HG03558 (cell line): ENCODE data around the gene GRK3.
"Not testable (repeated sequence)": the region's sequence is repeated elsewhere in the genome, so short reads cannot be mapped to it uniquely, and the experiment has no call there.

Source experiments
- ATAC-seq: cut with Tn5 transposase; IDR thresholded peaks from one replicate; pipeline ENCODE4 v1.9.1; 2021; ENCODE audit warnings: moderate number of reproducible peaks; ENCODE audit not compliant: unreplicated experiment; ENCODE audit errors: extremely low read depth

Gene GRK3

GRCh38 chr22:25548866-25549464, 15.5 kb upstream of the GRK3 start:
- ATAC-seq: no peak

- no peak for ATAC-seq
Measured at GRCh38 chr22:25551396-25551795, 13.1 kb upstream of the GRK3 start.

DNA sequence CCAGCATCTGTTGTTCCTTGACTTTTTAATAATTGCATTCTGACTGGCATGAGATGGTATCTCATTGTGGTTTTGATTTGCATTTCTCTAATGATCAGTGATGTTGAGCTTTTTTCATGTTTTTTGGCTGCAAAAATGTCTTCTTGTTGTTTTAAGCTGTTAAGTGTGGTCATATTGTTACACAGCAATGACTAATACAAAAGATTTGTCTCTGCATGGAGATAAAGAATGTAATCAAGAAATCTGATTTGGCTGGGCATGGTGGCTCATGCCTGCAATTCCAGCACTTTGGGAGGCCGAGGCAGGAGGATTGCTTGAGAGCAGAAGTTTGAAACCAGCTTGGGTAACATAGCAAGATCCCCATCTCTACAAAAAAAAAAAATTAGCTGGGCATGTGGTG, 12.1 kb upstream of the GRK3 start:
- not testable (repeated sequence) for ATAC-seq

DNA sequence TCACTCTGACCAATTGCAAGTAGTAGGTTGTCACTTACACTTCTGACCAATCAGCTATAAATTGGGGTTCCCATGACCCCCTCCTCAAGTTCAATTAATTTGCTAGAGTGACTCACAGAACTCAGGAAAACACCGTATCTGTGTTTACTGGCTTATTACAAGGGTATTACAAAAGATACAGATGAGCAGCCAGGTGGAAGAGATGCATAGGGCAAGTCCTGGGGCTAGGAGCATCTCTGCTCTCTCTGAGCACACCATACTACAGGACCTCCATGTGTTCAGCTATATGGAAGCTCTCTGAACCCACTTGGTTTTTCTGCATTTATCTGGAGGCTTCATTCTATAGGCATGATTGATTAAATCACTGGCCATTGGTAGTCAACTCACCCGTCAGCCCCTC, 11.3 kb upstream of the GRK3 start:
- no peak for ATAC-seq

DNA sequence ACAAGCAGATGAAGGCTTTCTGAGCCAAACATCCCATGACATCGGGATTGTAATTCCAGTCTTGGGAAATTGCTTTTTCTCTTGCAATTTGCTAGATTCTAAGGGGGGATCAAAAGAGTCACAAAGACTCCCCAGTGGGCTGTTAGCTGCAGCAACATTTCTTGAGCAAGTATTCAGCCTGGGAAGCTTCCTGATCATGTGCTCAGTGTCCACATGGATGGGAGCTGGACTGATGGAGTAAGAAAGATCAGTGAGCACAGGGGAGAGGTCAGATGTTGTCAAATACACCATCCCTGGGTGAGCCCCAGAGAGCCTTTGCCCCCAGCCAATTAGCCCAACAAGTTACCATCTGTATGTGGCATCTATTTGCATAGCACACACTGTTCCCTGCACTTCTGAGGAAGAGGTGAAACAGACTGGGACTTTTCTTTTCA, 10.2 kb upstream of the GRK3 start:
- ATAC-seq: no peak

GRCh38 chr22:25554689-25555088, 9.8 kb upstream of the GRK3 start:
- ATAC-seq: no peak

DNA sequence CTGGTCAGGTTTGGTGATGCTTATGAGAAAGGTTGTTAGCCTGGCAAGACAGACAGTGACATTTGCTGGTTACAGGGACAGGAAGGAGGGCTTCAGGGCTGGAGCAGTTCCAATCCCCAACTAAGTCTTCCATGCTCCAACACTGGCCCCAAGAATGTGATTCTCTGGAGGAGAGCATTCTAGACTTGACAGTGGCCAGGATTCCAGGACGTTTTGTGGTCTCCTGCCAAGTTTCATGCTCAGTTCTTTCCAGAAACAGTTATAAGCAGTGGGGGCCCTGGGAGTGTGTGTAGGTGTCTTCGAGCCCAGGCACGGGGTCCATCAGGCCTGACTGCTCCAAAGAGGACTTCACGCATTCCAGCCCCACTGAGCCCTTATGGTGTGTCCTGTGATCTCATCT, 8.9 kb upstream of the GRK3 start:
- ATAC-seq: no peak

GRCh38 chr22:25557218-25557617, 7.3 kb upstream of the GRK3 start:
- ATAC-seq: no peak

GRCh38 chr22:25558341-25558740, 6.1 kb upstream of the GRK3 start:
- ATAC-seq: no peak

DNA sequence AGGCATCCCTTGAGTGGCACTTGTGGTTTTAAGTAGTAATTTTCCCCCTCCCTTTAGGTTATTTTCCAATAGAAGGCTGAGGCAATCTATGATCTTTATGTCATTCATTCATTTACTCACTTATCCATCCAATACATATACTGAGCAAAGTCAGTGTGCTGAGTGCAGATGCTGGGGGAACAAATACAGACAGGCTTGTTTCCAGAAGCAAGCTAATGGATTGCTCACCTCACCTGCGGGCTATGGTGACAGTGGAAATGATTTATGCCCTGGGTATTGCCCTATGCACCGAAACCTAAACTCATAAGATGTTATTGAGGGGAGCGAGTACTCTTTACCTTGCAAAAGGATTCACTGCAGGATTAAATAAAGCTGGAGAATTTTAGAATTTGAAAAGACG, 4.6 kb upstream of the GRK3 start:
- ATAC-seq: not testable (repeated sequence)

- ATAC-seq: not testable (repeated sequence)
Measured at GRCh38 chr22:25561182-25561581, 3.3 kb upstream of the GRK3 start.

- ATAC-seq: not testable (repeated sequence)
Measured at GRCh38 chr22:25561927-25562326, 2.5 kb upstream of the GRK3 start.

DNA sequence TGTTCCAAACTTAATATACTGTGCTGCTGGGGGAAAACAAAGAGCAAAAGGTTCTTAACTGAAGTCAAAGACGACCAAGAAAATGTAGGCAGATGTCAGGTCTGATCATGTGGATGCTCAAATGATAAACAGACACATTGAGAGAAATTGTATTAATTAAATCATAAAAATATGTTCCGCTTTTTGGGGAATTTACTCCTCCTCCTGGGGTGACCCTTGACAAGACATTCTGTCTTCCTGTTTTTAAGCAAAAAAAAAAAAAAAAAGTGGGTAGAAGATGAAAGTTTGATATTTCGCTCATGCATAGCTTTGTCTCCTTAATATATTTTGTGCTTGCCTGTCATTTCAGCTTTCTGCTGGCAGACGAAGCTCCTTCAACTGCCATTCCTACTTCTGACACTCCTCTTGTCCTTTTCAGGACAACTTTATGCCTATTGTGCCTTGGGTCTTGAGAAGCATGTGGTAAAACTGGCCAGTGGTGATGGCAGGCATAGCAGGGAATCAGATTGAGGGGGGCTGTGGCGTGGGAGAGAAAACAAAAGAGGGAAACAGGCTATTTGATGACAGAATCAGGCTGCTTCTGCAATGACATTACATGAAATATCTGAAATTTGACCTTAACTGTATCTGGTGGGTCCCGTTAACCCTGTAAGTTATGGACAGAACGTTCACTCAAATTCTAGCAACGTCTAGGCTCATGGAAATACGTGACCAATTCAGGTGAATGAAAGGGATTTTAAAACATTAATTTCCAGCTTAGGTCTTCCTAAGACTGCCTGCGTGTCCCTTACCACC, 1.3 kb upstream of the GRK3 start:
- not testable (repeated sequence) for ATAC-seq

DNA sequence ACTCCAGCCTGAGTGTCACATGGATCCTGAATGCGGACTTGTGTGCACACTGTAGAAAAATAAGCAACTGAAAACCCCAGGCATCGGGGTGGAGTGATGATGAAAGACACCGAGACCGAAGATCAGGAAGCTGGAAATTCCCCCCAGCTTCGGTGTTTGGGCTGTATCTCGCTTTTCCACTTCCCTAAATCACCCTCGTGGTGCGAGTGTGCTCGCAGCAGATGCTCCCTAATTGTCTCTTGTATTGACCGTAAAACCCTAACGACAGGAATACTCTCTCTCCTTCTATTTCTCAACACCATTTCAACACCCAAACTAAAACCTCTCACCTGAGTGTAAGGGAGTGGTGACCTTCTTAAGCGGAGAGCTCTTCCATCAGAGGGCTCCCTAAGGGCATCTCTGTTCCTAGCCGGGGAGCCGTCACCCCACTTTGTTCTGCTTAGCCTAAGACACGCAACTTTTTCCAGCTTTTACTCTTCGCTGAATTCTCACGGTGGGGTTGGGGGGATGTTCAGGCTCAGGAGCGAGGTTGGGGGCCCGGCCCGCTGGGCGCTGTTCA, 635 bp upstream of the GRK3 start:
- no peak for ATAC-seq

DNA sequence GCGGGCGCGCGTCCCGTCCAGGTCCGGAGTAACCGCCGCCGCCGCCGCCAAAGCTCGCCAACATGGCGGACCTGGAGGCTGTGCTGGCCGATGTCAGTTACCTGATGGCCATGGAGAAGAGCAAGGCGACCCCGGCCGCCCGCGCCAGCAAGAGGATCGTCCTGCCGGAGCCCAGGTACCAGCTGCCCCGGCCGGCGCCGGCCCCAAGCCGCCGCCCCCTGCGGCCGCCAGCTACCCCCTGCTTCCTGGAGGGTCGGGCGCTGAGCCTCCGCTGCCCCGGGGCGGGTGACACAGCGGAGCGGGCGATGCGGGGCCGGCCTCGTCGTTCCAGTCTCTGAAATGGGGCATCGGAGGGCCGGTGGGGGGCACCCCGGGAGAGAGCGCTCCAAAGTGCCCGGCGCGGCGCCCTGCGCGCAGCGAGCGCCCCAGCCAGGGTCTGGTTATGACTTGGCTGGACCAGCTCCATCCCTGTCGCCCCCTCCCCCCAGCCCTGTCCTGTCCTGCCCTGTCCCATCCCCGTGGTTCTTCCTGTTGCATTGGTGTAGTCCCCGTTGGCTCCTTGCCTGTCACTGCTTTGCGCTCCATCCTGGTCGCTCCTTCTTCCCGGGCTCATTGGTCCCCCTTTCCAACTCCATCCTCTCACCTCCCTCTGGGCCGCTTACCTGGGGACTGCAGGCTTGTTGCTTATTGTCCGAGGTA, 653 bp downstream of the GRK3 start:
- ATAC-seq: no peak

DNA sequence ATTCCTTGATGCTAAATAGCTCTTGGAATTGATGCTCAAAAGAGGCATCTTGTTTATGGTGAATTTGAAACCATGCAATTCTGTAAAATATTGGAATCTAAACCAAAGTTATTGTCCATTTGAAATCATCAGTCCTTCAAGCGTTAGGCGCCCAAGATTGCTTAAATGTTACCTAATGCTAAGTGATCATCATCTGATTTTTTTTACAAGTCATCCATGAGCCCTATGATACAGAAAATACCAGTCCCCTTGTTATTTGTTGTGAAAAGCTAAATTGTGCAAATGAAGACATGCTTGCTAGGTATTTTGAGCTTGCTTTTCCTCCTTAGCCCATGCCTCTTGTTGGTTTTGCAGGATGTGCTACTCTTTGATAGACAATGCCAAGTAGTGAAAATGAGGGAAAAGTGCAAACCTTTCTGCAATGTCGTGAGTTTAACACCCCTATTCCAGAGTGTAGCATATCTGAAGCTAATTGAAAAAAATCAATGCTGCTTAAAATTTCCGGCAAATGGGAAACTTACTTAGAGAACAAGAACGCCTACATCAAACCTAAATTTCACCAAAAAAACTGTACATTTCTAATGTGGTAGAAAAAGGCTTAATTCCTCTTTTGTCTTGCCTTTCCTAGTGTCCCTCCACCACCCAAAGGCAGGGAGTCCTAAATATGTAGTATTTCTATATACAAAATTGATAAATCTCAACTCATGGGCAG, 1.9 kb downstream of the GRK3 start:
- no peak for ATAC-seq

- no peak for ATAC-seq
Measured at GRCh38 chr22:25566898-25567235, 2.4 kb downstream of the GRK3 start.

- no peak for ATAC-seq
Measured at GRCh38 chr22:25567251-25567675, 2.8 kb downstream of the GRK3 start.

- ATAC-seq: not testable (repeated sequence)
Measured at GRCh38 chr22:25568066-25568465, 3.6 kb downstream of the GRK3 start.

- ATAC-seq: no peak
Measured at GRCh38 chr22:25569361-25569760, 4.9 kb downstream of the GRK3 start.
